ENCODE data around the gene EMC10. TPM values are rescaled to one million over a fixed set of nuclear protein-coding genes. Genes with fewer than 3 reads are reported as not detected.

Gene EMC10
- polyA plus RNA-seq, 1 experiment = 45.4 TPM

- POLR2A ChIA-PET = no interaction called here
- CTCF ChIA-PET = no interaction called here
- no peak overlapping the region for H3K4me3 ChIP-seq (ENCODE audit: low read depth, low read length)
- H3K27ac ChIP-seq (ENCODE audit: low read depth, low read length) = no peak overlapping the region
- peaks cover under 1% of the 10 kb centered on the region for H3K27me3 ChIP-seq (ENCODE audit: control insufficient read depth, insufficient read depth, low read length)
- TF ChIP-seq CTCF (IDR thresholded peaks at IDR 0.05; ENCODE audit: low read depth, low read length) = no peak
- DNase-seq (ENCODE audit: low read depth, low spot score) = no peak
- H3K9me3 ChIP-seq (ENCODE audit: control insufficient read depth, insufficient read depth, low read length) = peaks cover 7% of the 10 kb centered on the region
These were observed 6.1 kb downstream of the EMC10 start for GRCh38 chr19:50482271-50482855.

- H3K27ac ChIP-seq (ENCODE audit: low read depth, low read length) = no peak overlapping the region
- no peak for TF ChIP-seq CTCF (IDR thresholded peaks at IDR 0.05; ENCODE audit: low read depth, low read length)
These were observed 6.6 kb downstream of the EMC10 start for GRCh38 chr19:50482916-50483315.

GRCh38 chr19:50485284-50485955 lies 9.1 kb downstream of the EMC10 start:
- ChIA-PET POLR2A (no interaction called here), CTCF (no interaction called here)

More at GRCh38 chr19:50482916-50483315, 6.6 kb downstream of the EMC10 start:
- no peak overlapping the region for H3K4me3 ChIP-seq (ENCODE audit: low read depth, low read length)
- peaks cover 10% of the 10 kb centered on the region for H3K9me3 ChIP-seq (ENCODE audit: control insufficient read depth, insufficient read depth, low read length)
- ChIA-PET POLR2A (no interaction called here), CTCF (no interaction called here)
- DNase-seq (ENCODE audit: low read depth, low spot score) = no peak
- peaks cover 4% of the 10 kb centered on the region for H3K27me3 ChIP-seq (ENCODE audit: control insufficient read depth, insufficient read depth, low read length)

GRCh38 chr19:50486823-50487515 lies 10.7 kb downstream of the EMC10 start:
- H3K27me3 ChIP-seq (ENCODE audit: control insufficient read depth, insufficient read depth, low read length) = peaks cover 29% of the 10 kb centered on the region
- H3K9me3 ChIP-seq (ENCODE audit: control insufficient read depth, insufficient read depth, low read length) = peaks cover 14% of the 10 kb centered on the region
- ChIA-PET CTCF (interaction anchor here (1.1 kb wide), 1 partner anchor 86 kb away, joined by 7 read pairs; no protein-coding TSS in a partner anchor), POLR2A (no interaction called here)
- peak; percentile 45 for TF ChIP-seq CTCF (IDR thresholded peaks at IDR 0.05; ENCODE audit: low read depth, low read length)
- DNase-seq (ENCODE audit: low read depth, low spot score) = no peak
- no peak overlapping the region for H3K4me3 ChIP-seq (ENCODE audit: low read depth, low read length)
- no peak overlapping the region for H3K27ac ChIP-seq (ENCODE audit: low read depth, low read length)

More at GRCh38 chr19:50485284-50485955, 9.1 kb downstream of the EMC10 start:
- Histone ChIP-seq H3K27ac (ENCODE audit: low read depth, low read length) (no peak overlapping the region), H3K9me3 (ENCODE audit: control insufficient read depth, insufficient read depth, low read length) (peaks cover 9% of the 10 kb centered on the region), H3K4me3 (ENCODE audit: low read depth, low read length) (no peak overlapping the region), H3K27me3 (ENCODE audit: control insufficient read depth, insufficient read depth, low read length) (peaks cover 15% of the 10 kb centered on the region)
- no peak for TF ChIP-seq CTCF (IDR thresholded peaks at IDR 0.05; ENCODE audit: low read depth, low read length)
- DNase-seq (ENCODE audit: low read depth, low spot score) = no peak
